IPS-18c (cell line): ENCODE results near the gene RNF6.

ENCODE experiments used
- H3K4me3 ChIP-seq: 2 replicates; pipeline ENCODE4 v1.7.0; 2013; ENCODE audit warnings: low read depth, mild to moderate bottlenecking, low read length, moderate library complexity; ENCODE audit not compliant: insufficient read depth
- H3K9me3 ChIP-seq: one replicate; pipeline ENCODE4 v1.6.1; 2013; ENCODE audit warnings: mild to moderate bottlenecking, low read length, moderate library complexity; ENCODE audit not compliant: control insufficient read depth, insufficient read depth

RNF6 gene

DNA sequence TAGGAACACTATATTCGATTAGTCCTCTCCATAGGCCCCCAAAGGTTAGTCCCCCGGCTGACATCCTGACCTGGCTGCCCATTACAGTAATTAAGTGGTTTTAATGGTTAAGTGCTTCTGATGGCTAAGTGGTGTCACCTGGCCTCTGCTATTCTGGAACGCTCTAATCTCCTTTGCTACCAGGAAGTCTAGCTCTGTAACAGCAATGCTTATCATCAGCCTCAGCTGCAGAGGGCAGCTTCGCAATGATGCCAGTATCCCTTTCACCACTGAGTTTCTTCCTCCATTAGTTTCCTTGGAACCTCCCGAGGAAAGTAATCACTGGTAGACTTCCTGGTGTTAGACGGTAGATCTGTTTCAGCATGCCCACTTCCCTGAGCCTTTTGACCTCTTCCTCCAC lies 8.6 kb upstream of the RNF6 start:
- no peaks in the 10 kb centered on the region for H3K9me3 ChIP-seq
- H3K4me3 ChIP-seq = no peak overlapping the region

DNA sequence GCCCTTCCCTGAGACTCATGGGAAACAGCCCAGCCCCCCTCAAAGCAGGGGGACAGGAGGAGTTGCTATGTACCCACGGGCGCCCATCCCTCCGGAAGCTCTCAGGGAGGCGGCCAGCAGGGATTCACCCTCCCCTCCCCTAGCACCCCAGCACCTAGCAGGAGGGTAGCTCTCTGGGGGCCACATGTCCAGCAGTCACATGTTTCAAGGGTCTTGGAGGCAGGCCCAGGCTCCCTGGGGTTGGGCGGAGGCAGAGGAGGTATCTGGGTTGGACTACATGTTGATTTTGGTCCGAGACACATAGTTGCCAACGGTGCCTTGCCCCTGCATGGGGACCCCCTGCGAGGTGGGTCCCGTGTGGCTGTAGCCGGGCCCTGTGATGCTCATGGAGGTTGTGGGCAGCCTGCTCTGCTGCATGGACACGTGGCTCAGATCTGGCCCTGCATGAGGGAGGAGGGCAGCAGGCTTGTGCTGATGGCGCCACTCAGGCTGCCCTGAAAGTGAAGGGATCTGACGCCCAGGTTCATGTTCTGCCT lies 7.0 kb upstream of the RNF6 start:
- Histone ChIP-seq H3K9me3 (no peaks in the 10 kb centered on the region), H3K4me3 (no peak overlapping the region)

DNA sequence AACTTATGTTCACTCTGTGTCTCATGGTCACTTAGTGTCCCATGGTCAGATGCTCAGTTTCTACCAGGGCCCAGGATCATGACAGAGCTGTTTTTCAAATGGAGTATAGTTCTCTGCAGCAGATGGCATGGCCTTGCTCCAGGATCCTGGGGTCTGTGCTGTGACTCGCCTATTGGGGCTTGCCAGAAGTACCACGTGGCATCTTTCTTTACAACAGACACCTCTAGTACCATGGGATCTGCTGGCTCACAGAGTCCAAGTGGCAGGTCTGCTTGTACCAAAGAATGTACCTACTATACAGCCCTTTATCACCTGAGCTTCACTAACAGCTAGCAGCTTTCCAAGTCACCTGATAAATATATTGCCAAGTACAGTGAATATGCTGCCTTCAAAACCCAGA lies 6.0 kb upstream of the RNF6 start:
- no peaks in the 10 kb centered on the region for H3K9me3 ChIP-seq
- H3K4me3 ChIP-seq = no peak overlapping the region

DNA sequence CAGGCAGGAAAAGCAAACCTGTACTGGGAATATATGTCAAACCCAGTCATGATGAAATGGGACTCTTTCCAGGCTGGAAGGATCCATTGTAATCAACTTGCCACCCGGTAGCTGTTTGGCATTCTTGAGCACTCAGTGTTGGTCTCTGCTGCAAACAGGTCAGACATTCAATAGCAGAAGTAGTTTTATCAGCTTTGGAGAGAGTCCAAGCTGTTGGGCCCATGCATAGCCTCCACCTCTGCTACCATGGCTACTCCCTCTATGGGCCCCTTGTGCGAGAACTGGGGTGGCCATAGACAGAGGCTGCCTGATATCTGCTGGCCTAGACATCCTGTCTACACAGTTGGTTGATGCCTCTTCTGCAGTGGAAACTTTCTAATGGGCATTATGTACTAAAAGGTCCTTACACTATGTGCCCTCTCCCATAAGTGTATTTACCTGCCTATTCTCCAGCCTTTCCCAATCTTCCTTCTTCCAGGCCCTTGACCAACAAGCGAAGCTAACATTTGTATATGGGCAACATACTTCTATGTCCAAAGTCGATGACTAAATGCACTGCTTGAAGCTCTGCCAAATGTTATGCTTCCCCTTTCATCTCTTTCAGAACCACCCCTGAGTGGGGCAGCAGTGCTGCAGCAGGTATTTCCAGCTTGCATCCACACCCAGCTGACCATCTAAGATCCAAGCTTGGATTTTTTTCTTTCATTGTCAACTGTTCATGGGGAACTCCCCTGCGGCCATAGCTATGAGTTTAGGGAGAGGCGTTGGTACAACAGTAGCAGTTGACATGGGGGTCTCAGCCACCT lies 5.3 kb upstream of the RNF6 start:
- H3K9me3 ChIP-seq = no peaks in the 10 kb centered on the region
- no peak overlapping the region for H3K4me3 ChIP-seq

DNA sequence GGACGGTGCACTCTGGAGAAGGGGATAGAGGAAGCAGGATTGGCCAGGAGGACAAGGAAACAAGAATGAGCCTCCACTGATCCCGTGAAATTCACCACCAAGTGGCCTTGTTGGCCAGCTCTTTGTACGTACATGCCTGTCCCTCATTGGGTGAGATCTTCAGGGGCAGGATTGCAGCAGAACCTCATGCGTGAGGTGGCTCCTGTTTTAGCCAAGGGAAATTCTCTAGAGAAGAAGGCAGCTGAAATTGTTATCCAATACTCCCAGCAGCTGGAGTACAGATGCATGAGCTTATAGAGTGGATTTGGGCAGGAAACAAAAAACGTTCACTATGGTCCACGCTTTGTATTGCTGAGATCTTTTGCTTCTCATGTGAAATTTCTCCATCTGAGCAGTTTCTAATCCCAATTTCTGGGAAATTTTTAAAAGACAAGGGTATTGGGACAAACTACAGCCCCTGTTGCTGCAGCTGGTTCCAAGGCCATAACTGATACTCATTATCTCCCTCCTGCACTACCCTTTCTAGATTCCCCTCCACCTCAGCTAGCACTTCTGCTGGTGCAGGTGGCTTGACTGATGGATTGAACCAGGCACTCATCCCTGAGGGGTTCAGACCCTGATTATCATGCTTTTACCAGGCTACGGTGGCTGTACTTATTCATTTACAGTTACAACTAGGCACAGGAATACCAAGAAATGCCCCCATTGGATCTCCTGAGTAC lies 3.9 kb upstream of the RNF6 start:
- no peak overlapping the region for H3K4me3 ChIP-seq

DNA sequence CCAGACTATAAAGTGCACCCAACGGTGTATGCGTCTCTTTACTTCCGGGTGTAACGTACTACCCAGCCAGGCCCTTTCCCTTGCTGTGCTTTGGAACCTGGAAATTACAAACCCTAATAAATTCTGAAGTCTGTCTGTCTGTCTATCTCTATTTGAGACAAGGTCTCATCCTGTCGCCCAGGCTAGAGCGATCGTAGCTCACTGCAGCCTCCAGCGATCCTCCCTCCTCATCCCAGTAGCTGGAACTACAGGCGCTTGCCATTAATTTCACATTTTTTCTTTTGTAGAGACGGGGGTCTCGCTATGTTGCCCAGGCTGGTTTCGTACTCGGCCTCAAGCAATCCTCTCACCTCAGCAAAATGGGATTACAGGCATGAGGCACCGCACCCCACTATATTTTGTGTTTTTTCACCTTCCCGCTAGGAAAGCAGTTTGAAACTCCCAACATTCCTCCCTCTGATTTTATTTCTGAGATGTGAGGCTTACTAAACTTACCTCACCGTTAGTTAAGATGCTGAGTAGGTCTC lies 469 bp upstream of the RNF6 start:
- Histone ChIP-seq H3K4me3 (peak overlapping the region; percentile 93), H3K9me3 (no peaks in the 10 kb centered on the region)

More for the DNA sequence above, 3.9 kb upstream of the RNF6 start:
- no peaks in the 10 kb centered on the region for H3K9me3 ChIP-seq

DNA sequence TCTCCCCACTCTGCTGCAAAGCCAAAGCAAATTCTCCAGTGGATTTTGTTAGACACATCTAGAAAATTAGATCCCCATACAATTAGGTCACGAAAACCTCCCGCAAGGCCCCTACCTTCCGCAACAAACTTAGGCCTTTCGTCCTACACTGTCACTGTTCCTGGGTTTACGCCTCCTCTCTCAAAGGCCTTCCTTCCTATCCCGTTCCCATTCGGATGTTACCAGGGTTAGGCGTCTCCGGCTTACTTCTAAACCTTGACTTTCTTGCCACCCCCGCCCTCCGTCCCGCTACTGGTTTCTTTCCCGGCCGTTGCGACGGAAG lies 754 bp downstream of the RNF6 start:
- H3K9me3 ChIP-seq = no peaks in the 10 kb centered on the region
- peak overlapping the region; percentile 93 for H3K4me3 ChIP-seq

DNA sequence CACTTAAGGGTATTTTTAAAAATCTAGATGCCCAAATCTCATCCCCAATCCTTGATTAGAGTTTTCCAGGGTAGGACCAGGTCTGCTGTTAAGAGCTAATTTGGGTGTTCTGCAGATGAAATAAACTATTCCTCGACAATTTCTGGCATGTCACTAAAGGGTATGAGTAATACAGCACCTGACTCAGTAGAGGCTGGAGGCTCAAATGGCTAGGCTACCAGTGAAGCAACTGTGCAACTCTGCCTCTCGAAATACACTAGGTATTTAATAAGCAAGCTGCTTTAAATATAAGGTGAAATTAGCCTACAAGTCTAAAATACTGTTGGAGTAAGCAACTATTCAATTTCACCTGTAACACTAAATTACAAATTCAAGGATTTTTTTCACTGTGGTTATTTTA lies 1.5 kb downstream of the RNF6 start:
- Histone ChIP-seq H3K4me3 (no peak overlapping the region), H3K9me3 (no peaks in the 10 kb centered on the region)

DNA sequence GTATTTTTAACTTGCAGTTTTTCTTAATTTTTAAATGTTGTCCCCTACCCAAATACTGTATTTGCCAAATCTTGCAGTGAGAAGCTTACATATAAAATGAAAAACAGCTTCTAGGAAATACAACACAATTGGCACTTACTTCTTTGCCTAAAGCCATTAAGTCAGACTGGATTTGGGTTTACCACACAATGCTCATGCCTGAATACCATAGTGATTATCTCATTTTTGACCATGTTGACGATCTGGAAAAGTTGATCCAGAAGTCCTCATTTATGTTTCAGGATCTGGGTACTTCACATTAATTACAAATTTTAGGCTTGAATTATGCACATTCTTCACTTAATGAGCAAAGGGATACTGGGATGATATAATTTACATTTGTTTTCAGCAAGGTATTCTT lies 2.4 kb downstream of the RNF6 start:
- Histone ChIP-seq H3K4me3 (no peak overlapping the region), H3K9me3 (no peaks in the 10 kb centered on the region)

DNA sequence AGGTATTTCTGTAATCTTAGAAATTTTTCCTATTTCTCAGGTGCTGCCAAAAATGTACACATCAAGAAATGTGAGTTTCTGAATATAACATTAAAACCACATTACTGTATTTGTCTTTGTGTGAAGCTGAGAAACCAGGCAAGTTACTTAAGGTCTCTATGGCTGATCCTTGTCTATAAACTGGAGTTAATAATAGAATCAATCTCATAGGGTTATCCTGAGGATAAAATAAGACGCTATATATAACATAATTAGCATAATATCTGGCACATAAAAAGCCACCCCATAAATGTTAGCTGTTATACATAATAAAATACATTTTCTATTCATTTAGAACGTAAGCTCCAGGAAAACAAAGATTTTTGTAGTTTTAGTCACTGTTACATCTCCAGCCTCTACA lies 6.1 kb downstream of the RNF6 start:
- Histone ChIP-seq H3K4me3 (no peak overlapping the region), H3K9me3 (no peaks in the 10 kb centered on the region)

DNA sequence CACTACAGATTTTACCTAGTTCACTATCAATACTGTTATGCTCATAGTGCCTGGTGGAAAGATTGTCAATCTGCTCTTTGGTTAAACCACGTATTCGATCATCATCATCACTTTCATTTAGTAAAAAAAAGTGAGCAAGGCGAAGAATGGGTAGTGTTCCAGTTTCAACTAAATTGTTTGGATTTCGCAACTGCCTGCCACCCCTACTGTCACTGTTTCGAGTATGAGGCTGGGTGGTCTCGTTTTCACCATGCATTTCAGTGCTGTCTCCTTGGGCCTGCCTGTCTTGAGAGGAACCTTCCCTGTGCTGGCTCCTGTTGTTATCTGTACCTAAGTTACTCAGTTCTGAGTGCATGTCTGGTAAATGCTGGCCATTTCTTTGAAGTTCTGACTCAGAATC lies 8.1 kb downstream of the RNF6 start:
- H3K9me3 ChIP-seq = no peaks in the 10 kb centered on the region
- no peak overlapping the region for H3K4me3 ChIP-seq

DNA sequence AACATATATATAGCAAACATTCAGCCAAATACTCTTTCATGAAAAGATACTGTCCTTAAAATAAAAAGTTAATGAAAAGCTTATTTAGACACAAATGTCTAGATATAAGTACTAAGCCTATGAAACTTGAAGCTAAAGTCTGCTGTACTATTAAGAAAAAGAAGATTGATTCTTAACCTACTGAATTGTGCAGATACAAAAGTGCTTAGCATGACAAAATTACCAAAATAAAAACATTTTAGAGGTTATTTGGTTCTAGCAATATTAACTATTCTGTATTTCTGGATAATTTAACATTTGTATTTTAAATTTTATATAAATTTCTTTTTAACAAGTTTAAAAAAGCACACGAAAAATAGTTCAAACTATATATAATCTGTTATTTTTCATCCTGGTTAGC lies 8.8 kb downstream of the RNF6 start:
- H3K4me3 ChIP-seq = no peak overlapping the region
- no peaks in the 10 kb centered on the region for H3K9me3 ChIP-seq

DNA sequence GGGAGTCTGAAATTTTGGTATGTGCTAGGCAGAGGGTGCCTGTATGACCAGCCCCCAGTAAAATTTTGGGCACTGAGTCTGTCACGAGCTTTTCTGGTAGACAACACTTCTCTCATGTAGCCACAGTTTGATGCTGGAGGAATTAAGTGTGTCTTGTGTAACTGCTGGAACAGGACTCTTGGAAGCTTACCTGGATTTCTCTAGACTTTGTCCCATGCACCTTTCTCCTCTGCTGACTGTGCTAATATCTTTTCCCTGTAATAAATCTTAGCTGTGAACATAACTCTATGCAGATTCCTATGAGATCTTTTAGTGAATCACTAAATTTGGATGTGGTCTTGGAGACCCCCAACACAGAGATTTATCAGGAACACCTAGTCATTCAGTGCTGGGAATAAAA lies 13.8 kb downstream of the RNF6 start:
- H3K9me3 ChIP-seq = no peaks in the 10 kb centered on the region
- H3K4me3 ChIP-seq = no peak overlapping the region

DNA sequence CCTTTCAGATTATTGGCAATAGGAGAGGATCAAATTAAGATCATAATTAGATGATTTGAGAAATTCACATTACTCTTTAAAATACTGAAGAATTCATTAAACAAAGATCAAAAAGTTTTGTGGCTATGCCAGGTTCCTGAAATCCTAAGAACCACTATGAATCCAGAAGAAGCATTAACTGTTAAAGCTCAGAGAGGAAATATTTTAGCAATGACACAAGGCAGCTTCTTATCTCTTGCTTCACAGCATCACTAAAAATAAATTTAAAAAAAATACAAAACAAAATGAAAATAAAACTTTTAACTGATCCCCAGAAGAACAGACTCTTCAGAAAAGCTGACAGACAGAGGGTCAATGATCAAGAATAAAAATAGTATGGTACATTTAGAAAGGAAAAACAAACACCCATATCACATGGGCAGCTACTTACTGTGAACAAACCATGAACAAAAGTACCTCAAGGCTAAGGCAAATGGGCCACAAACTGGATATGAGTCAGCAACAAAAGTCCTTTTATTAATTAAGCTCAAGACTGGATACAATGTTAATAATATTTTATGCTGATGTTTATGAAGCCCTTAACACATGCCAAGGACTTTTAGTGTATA lies 19.6 kb downstream of the RNF6 start:
- no peaks in the 10 kb centered on the region for H3K9me3 ChIP-seq
- no peak overlapping the region for H3K4me3 ChIP-seq

DNA sequence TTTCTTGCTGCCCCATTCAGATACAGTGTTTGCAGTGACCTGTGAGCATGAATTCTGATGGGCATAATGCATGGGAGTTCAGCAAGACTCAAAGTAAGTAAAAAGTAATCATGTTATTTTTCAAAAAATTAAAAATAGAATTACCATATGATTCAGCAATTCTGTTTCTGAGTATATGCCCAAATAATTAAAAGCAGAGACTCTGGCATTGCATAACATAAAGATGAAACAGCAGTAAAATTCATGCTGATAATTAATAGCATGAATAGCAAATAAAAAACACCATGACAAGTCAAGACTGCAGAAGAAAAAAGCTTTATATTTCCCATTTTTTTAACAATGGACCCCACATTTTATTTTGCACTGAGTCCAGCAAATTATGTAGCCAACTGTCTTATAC lies 21.3 kb downstream of the RNF6 start:
- no peaks in the 10 kb centered on the region for H3K9me3 ChIP-seq
- no peak overlapping the region for H3K4me3 ChIP-seq

DNA sequence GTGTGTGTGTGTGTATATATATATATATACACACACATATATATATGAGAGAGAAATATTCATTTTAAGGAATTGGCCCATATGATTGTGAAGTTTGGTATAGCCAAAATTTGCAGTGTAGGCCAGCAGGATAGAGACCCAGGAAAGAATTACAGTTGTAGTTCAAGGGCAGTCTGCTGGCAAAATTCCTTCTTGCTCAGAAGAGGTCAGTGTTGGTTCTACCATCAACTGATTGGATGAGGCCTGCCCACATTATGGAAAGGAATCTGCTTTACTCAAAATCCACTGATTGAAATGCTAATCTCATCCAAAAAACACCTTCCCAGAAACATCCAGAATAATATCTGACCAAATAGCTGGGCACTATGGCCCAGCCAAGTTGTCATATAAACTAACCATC lies 24.0 kb downstream of the RNF6 start:
- Histone ChIP-seq H3K4me3 (no peak overlapping the region), H3K9me3 (no peaks in the 10 kb centered on the region)

DNA sequence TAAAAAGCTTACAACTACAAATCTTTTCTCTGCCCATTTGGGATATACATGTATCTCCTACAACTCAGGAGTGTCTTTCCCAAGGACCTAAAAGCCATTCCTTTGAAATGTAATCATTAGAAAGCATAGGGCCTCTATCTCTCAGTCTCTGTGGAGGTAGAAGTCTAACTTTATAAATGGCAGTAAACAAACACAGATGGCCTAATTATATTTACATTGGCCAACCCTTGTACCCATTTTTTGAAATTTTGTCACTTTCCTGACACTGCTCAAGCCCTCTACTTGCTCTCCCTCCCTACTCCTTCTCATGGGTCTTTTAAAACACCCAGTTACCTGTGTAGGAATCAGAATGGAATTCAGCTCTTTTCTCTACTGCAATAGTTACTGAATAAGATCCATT lies 24.8 kb downstream of the RNF6 start:
- no peak overlapping the region for H3K4me3 ChIP-seq
- no peaks in the 10 kb centered on the region for H3K9me3 ChIP-seq

DNA sequence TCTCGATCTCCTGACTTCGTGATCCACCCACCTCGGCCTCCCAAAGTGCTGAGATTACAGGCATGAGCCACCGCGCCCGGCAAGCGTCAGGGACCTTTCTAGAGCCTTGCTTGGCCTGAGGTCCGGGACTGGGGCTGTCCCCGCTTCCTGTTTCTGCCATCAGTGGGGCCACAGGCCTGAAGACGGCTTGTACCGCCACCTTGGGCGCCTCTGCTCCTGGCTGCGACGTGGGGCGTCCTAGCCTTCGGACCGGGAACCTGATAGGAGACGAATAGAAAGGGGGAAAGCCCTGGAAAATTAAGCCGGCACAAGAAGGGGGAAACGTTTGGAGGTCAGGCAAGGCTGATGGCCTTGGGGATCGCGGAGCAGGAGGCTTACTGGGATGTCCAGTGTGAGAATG lies 35.1 kb downstream of the RNF6 start:
- Histone ChIP-seq H3K4me3 (peak overlapping the region; percentile 31; the same call in 1 of the 2 replicates), H3K9me3 (peaks cover 4% of the 10 kb centered on the region)
